GM23338 (cell line): ENCODE measurements around the gene PPP6R2. TPM values are rescaled to one million over a fixed set of nuclear protein-coding genes. Genes with fewer than 3 reads are reported as not detected.

Experiments
- ATAC-seq: fragments of 200-7000 bp; cut with Tn5 transposase; 3 replicates; pipeline ENCODE4 v1.9.1; 2020
- DNase-seq: peaks from one replicate; pipeline ENCODE4 v3.0.0-alpha.2; 2015; ENCODE audit warnings: low spot score
- H2AFZ ChIP-seq: fragments of 200-600 bp; sonication (generic); 2 replicates; pipeline ENCODE4 v1.8.0; 2016; ENCODE audit warnings: antibody characterized with exemption, mild to moderate bottlenecking, moderate library complexity
- H3F3A ChIP-seq: fragments of 200-600 bp; sonication (generic); replicated peaks from 2 replicates; pipeline ENCODE4 v1.8.0; 2017; ENCODE audit warnings: antibody characterized with exemption, mixed run types, low read depth
- H3K27ac ChIP-seq: fragments of 200-600 bp; sonication (generic); 2 replicates; pipeline ENCODE4 v1.6.1; 2016; ENCODE audit warnings: low read depth
- H3K27me3 ChIP-seq: fragments of 200-600 bp; sonication (generic); 2 replicates; pipeline ENCODE4 v1.8.0; 2016; ENCODE audit warnings: mild to moderate bottlenecking, mixed run types, moderate library complexity; ENCODE audit not compliant: insufficient read depth
- H3K36me3 ChIP-seq: fragments of 200-600 bp; sonication (generic); 2 replicates; pipeline ENCODE4 v1.8.0; 2016; ENCODE audit warnings: mild to moderate bottlenecking; ENCODE audit not compliant: insufficient read depth
- H3K4me1 ChIP-seq: fragments of 200-600 bp; sonication (generic); 2 replicates; pipeline ENCODE4 v1.8.0; 2016; ENCODE audit warnings: mild to moderate bottlenecking, moderate library complexity; ENCODE audit not compliant: insufficient read depth
- H3K4me2 ChIP-seq: fragments of 200-600 bp; sonication (generic); 2 replicates; pipeline ENCODE4 v1.7.1; 2017; ENCODE audit warnings: mixed run types
- H3K4me3 ChIP-seq: fragments of 200-600 bp; sonication (generic); 2 replicates; pipeline ENCODE4 v1.6.1; 2016; ENCODE audit warnings: mixed run types
- H3K79me2 ChIP-seq: fragments of 200-600 bp; sonication (generic); replicated peaks from 2 replicates; pipeline ENCODE4 v1.8.0; 2017; ENCODE audit warnings: mild to moderate bottlenecking; ENCODE audit not compliant: insufficient read depth
- H3K9me2 ChIP-seq: fragments of 200-600 bp; sonication (generic); 2 replicates; pipeline ENCODE4 v1.8.0; 2017; ENCODE audit not compliant: insufficient read depth
- H4K20me1 ChIP-seq: fragments of 200-600 bp; sonication (generic); replicated peaks from 2 replicates; pipeline ENCODE4 v1.8.0; 2017; ENCODE audit warnings: mild to moderate bottlenecking; ENCODE audit not compliant: insufficient read depth
- H3K27ac Mint-ChIP-seq: 2 replicates; pipeline ENCODE4 v1.8.0; 2020; ENCODE audit warnings: inconsistent platforms, mild to moderate bottlenecking, moderate library complexity, mixed read lengths
- H3K27me3 Mint-ChIP-seq: 3 replicates; pipeline ENCODE4 v1.8.0; 2022; ENCODE audit warnings: low read depth, mild to moderate bottlenecking, moderate library complexity, mixed read lengths, inconsistent platforms; ENCODE audit not compliant: insufficient read depth, poor library complexity
- H3K36me3 Mint-ChIP-seq: 3 replicates; pipeline ENCODE4 v1.8.0; 2021; ENCODE audit warnings: low read depth, mild to moderate bottlenecking, inconsistent platforms, moderate library complexity, mixed read lengths
- H3K4me1 Mint-ChIP-seq: 3 replicates; pipeline ENCODE4 v1.8.0; 2020; ENCODE audit warnings: mild to moderate bottlenecking, inconsistent platforms, mixed read lengths
- H3K4me3 Mint-ChIP-seq: 3 replicates; pipeline ENCODE4 v1.8.0; 2021; ENCODE audit warnings: moderate library complexity, mild to moderate bottlenecking, inconsistent platforms, mixed read lengths
- H3K9me3 Mint-ChIP-seq: 3 replicates; pipeline ENCODE4 v1.8.0; 2020; ENCODE audit warnings: moderate library complexity, mild to moderate bottlenecking, inconsistent platforms, mixed read lengths
- CREB1 ChIP-seq: fragments of 250-450 bp; sonication (Bioruptor Pico); IDR thresholded peaks from 2 replicates; pipeline ENCODE4 v1.5.0; 2020; ENCODE audit warnings: low read depth, mild to moderate bottlenecking, moderate library complexity
- EZH2 ChIP-seq: fragments of 200-600 bp; sonication (generic); IDR thresholded peaks from one replicate; pipeline ENCODE4 v1.8.0; 2017; ENCODE audit warnings: antibody characterized with exemption, mild to moderate bottlenecking, low read depth; ENCODE audit not compliant: unreplicated experiment
- JUNB ChIP-seq: IDR thresholded peaks from one replicate; pipeline ENCODE4 v1.6.1; 2016; ENCODE audit warnings: antibody characterized with exemption; ENCODE audit not compliant: unreplicated experiment
- NANOG ChIP-seq: IDR thresholded peaks from 2 replicates; pipeline ENCODE4 v1.6.1; 2016; ENCODE audit warnings: antibody characterized with exemption, borderline replicate concordance
- POLR2AphosphoS5 ChIP-seq: IDR thresholded peaks from 2 replicates; pipeline ENCODE4 v1.6.1; 2016; ENCODE audit warnings: antibody characterized with exemption, low read depth
- REST ChIP-seq: IDR thresholded peaks from one replicate; pipeline ENCODE4 v1.6.1; 2018; ENCODE audit warnings: antibody characterized with exemption; ENCODE audit not compliant: unreplicated experiment
- STAT1 ChIP-seq: IDR thresholded peaks from one replicate; pipeline ENCODE4 v1.6.1; 2016; ENCODE audit warnings: antibody characterized with exemption; ENCODE audit not compliant: unreplicated experiment
- ZNF331 ChIP-seq: fragments of 250-450 bp; sonication (Bioruptor Pico); IDR thresholded peaks from 2 replicates; pipeline ENCODE4 v1.5.0; 2020; ENCODE audit warnings: low read depth, mild to moderate bottlenecking, moderate library complexity
- ZNF462 ChIP-seq: fragments of 250-450 bp; sonication (Bioruptor Pico); IDR thresholded peaks from 2 replicates; pipeline ENCODE4 v1.5.0; 2020; ENCODE audit warnings: mild to moderate bottlenecking, moderate library complexity
- polyA plus RNA-seq: library from polyadenylated mRNA; unstranded; fragments of >200 nt; fragmentation: Nextera tagmentation; extraction: Ambion mirVana; gene quantifications from 2 replicates; pipeline ENCODE4 v1.2.1, GENCODE V29; 2016
- total RNA-seq: library from RNA; depleted of rRNA; stranded (reverse); fragments of >200 nt; shearing (Covaris generic); gene quantifications from 2 replicates; pipeline ENCODE4 v1.2.3, GENCODE V29; 2014
- TF ChIP-seq, protein P1 (sequence below): IDR thresholded peaks from 2 replicates; pipeline ENCODE4 v1.6.1; 2016; ENCODE audit warnings: antibody characterized with exemption

Gene PPP6R2
- total and polyA plus RNA-seq, 2 experiments from 2014 or later, result 11.9 to 45.8 TPM

- no peak for ATAC-seq
- TF ChIP-seq STAT1 (no peak), ZNF462 (CRISPR knock-in tag) (no peak), ZNF331 (no peak), POLR2AphosphoS5 (no peak), EZH2 (no peak), NANOG (no peak), CREB1 (CRISPR knock-in tag) (no peak), REST (no peak), JUNB (no peak)
- TF ChIP-seq, protein P1, sequence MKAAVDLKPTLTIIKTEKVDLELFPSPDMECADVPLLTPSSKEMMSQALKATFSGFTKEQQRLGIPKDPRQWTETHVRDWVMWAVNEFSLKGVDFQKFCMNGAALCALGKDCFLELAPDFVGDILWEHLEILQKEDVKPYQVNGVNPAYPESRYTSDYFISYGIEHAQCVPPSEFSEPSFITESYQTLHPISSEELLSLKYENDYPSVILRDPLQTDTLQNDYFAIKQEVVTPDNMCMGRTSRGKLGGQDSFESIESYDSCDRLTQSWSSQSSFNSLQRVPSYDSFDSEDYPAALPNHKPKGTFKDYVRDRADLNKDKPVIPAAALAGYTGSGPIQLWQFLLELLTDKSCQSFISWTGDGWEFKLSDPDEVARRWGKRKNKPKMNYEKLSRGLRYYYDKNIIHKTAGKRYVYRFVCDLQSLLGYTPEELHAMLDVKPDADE, result no peak
- Histone ChIP-seq H3K27me3 (no peaks in the 10 kb centered on the region), H2AFZ (no peak overlapping the region), H3F3A (no peaks in the 10 kb centered on the region), H3K4me1 (no peaks in the 10 kb centered on the region), H3K36me3 (no peaks in the 10 kb centered on the region), H4K20me1 (no peaks in the 10 kb centered on the region), H3K79me2 (no peaks in the 10 kb centered on the region), H3K4me2 (no peak overlapping the region), H3K27ac (no peak overlapping the region), H3K4me3 (no peak overlapping the region), H3K9me2 (no peaks in the 10 kb centered on the region)
- Mint-ChIP-seq H3K27me3 (peaks cover 17% of the 10 kb centered on the region), H3K4me1 (no peaks in the 10 kb centered on the region; the same call in 2 of the 3 replicates), H3K36me3 (no peaks in the 10 kb centered on the region; the same call in 2 of the 3 replicates), H3K4me3 (no peak overlapping the region), H3K9me3 (no peaks in the 10 kb centered on the region), H3K27ac (no peak overlapping the region)
- no peak for DNase-seq
Observed at GRCh38 chr22:50490531-50491308, 147.6 kb downstream of the PPP6R2 start.
